Measurements from ENCODE around the gene TOX4.

TOX4 gene

GRCh38 chr14:21503376-21503775 is 26.4 kb downstream of the TOX4 start:
- no peak for DNase-seq

DNA sequence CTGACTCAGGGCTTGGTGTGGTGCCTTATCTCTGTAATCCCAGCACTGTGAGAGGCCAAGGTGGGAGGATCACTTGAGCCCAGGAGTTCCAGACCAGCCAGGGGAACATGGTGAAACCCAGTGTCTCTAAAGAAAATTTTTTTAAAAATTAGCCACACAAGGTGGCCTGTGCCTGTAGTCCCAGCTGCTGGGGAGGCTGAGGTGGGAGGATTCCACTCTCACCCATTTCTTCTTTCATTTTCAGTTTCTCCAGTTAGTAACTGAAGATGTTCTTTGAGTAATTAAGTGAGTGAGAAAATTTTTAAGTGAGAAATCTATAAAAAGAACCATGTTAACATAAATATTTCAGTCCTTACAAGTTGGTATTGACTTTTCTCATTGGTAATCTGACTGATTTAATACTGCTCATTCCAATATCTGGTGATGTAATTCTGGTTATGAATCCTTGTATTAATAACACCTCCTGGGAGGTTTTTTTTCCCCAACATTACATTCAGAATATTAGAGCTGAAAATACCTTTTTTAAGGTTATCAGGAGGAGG is 28.1 kb downstream of the TOX4 start:
- DNase-seq: no peak

DNA sequence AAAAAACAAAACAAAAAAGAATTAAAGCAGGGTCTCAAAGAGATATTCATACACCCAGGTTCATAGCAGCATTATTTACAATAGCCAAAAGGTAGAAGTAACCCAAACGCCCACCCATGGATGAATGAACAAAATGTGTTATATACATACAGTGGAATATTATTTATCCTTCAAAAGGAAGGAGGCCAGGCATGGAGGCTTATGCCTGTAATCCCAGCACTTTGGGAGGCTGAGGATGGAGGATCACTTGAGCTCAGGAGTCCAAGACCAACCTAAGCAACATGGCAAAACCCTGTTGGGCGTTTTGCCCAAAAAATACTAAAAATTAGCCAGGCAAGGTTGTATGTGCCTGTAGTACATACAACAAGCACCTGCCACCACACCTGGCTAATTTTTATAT is 29.6 kb downstream of the TOX4 start:
- no peak for DNase-seq

DNA sequence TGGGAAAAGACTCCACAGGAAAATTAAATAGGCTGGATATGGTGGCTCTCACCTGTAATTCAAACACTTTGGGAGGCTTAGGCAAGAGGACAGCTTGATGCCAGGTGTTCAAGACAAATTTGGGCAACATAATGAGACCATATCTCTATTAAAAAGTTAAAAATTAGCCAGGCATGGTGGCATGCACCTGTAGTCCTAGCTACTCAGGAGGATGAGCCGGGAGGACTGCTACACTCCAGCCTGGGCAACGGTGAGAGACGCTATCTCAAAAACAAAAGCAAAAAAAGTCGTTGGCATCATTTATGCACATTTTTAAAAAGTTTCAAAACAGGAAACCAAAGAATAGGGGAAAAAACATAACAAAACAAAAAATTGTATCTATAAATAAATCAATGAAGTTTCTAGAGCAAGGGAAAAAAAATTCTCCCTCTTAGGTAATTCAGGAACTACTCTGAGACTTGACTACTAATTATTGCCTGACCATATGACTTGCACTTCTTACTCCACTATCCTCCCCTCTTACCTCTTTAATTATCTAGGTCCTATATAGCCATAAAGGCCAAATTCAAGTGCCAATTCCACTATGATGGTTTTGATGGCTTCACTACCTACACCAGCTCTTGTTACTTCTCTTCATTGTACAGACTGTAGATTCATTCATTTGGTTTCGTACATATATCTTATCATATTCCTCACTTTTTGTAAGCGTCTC is 32.6 kb downstream of the TOX4 start:
- DNase-seq: no peak

GRCh38 chr14:21510735-21511657 is 34.0 kb downstream of the TOX4 start, which contains the start of gene METTL3:
Gene METTL3 (minus strand): TSS chr14:21511340. CDS start chr14:21511223, 117 bp downstream.
- DNase-seq: peak; percentile 90

DNA sequence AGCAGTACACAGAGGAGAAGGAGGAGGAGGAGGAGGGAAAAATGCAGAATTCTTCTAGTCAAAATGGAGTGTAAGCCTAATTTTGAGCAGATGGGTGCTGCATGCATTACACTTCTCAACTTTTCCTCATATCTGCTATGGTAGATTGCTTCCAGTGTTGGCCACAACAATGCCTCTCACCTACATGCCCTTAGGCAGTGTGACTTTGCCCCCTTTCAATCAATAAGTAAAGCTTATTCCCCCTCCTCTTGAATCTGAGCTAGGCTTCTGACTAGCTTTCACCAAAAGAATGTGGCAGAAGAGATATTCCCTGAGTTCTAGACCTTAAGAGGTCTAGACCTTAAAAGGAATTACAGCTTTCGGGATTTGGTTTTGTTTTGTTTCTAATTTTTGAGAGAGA is 37.3 kb downstream of the TOX4 start:
- DNase-seq: no peak

GRCh38 chr14:21518725-21519124 is 41.7 kb downstream of the TOX4 start:
- no peak for DNase-seq

DNA sequence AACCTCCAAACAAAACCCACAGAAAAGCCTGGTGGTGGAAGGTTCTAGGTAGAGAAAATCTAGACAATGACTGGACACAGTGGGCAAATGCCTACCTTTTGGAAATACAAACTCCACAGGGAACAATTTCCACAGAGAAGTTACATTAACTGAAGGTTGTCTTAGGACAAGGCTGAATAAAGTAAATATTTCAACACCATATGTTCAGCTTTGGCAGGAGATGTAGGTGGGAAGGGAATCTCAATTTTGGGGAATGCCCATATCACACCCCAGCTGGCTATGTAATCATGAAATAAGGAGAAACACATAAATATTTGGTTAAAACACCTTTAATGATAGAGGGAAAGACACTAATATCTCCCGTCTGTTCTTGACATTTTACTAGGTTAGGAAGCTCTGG is 43.8 kb downstream of the TOX4 start:
- no peak for DNase-seq

- DNase-seq: no peak
Measured at GRCh38 chr14:21521501-21521900, 44.5 kb downstream of the TOX4 start.

GRCh38 chr14:21523203-21523602 is 46.2 kb downstream of the TOX4 start:
- DNase-seq: no peak

- DNase-seq: no peak
Measured at GRCh38 chr14:21524575-21525490, 47.8 kb downstream of the TOX4 start.

DNA sequence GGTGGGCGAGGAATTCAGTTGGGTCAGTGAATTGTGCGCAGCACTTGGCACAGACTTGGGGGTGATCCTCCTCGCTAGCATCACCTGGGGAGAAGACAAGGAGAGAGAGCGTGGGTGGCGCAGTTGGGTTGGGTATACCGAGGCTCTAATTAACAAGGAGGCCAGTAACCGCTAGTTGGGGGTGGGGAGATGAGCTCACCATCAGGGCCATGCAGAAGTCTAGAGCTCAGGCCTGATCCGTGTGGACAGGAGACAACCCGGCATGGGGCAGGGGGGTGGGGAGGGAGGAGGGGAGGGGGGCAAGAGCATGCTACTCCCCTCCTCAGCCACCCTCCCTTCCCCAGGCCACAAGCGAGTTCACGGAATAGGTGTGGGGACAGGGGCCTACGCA is 48.6 kb downstream of the TOX4 start:
- no peak for DNase-seq

GRCh38 chr14:21525962-21526671 is 49.1 kb downstream of the TOX4 start, which contains the start of gene SALL2:
Gene SALL2 (minus strand): TSS chr14:21526346. CDS start chr14:21526127, 219 bp downstream.
- DNase-seq: peak; percentile 66

- no peak for DNase-seq
Measured at GRCh38 chr14:21526672-21527317, 49.8 kb downstream of the TOX4 start.

GRCh38 chr14:21527318-21527679 is 50.3 kb downstream of the TOX4 start:
- no peak for DNase-seq

- no peak for DNase-seq
Measured at GRCh38 chr14:21528381-21529348, 51.7 kb downstream of the TOX4 start.

DNA sequence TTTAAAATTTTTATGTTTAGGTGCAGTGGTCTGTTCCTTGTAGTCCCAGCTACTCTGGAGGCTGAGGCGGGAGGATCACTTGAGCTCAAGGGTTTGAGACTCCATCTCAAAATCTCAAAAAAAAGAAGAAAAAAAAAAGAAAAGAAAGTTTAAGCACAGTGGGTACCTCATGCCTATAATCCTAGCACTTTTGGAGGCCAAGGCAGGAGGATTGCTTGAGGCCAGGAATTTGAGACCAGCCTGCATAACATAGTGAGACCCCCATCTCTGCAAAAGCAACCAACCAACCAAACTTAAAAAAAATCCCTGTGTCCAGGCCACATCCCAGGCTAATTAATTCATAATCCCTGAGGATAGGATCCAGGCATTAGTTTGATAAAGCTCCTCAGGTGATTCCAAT is 52.5 kb downstream of the TOX4 start:
- no peak for DNase-seq

DNA sequence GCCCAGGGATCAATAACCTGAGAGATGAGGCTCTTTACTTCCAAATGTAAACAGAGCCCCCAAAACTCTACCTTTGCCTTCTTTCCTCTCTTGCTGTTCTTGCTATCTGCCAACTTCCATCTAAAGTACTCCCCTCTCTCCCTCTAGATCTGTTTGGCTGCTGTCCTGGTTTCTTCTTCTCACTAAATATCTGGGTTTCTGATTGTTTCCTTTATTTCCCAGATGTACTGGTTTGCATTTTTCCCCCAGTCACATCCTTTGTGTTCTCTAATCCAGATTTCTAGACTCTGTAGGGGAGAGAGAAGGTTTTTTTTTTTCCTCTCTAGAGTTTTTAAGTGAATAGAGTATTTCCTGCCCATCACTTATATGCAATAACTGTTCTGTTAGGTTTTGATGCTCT is 56.3 kb downstream of the TOX4 start:
- no peak for DNase-seq

- no peak for DNase-seq
Measured at GRCh38 chr14:21534576-21534975, 57.6 kb downstream of the TOX4 start.

Measured in activated T-cell treated with anti-CD3 and anti-CD28 coated beads, Interleukin-2, amount 50 U/mL, for 1 hour (primary cell).